HG03064 (cell line): ENCODE results near the gene ZMYND11.

Experiments
- ATAC-seq: cut with Tn5 transposase; IDR thresholded peaks from one replicate; pipeline ENCODE4 v1.9.1; 2021; ENCODE audit warnings: low read depth; ENCODE audit not compliant: unreplicated experiment

Gene ZMYND11

GRCh38 chr10:190216-190615 lies 55.0 kb downstream of the ZMYND11 start:
- no peak for ATAC-seq

GRCh38 chr10:191703-192518 lies 56.7 kb downstream of the ZMYND11 start:
- ATAC-seq, result no peak

- ATAC-seq, result no peak
These were observed 59.0 kb downstream of the ZMYND11 start for GRCh38 chr10:194281-194680.

GRCh38 chr10:200405-200804 lies 65.2 kb downstream of the ZMYND11 start:
- ATAC-seq, result no peak

GRCh38 chr10:201328-201771 lies 66.1 kb downstream of the ZMYND11 start:
- no peak for ATAC-seq

GRCh38 chr10:208616-209015 lies 73.4 kb downstream of the ZMYND11 start:
- ATAC-seq, result no peak

- no peak for ATAC-seq
These were observed 74.1 kb downstream of the ZMYND11 start for GRCh38 chr10:209357-209756.

GRCh38 chr10:210297-210696 lies 75.0 kb downstream of the ZMYND11 start:
- no peak for ATAC-seq

- no peak for ATAC-seq
These were observed 80.2 kb downstream of the ZMYND11 start for GRCh38 chr10:215444-215843.

GRCh38 chr10:218798-219197 lies 83.5 kb downstream of the ZMYND11 start:
- ATAC-seq, result no peak

- no peak for ATAC-seq
These were observed 84.6 kb downstream of the ZMYND11 start for GRCh38 chr10:219731-220472.

- ATAC-seq, result no peak
These were observed 89.3 kb downstream of the ZMYND11 start for GRCh38 chr10:224571-224970.

GRCh38 chr10:226018-226417 lies 90.8 kb downstream of the ZMYND11 start:
- no peak for ATAC-seq

GRCh38 chr10:227014-227413 lies 91.8 kb downstream of the ZMYND11 start:
- no peak for ATAC-seq

- ATAC-seq, result no peak
These were observed 93.1 kb downstream of the ZMYND11 start for GRCh38 chr10:228366-228765.

GRCh38 chr10:230758-231157 lies 95.5 kb downstream of the ZMYND11 start:
- no peak for ATAC-seq

- no peak for ATAC-seq
These were observed 96.8 kb downstream of the ZMYND11 start for GRCh38 chr10:232061-232460.

GRCh38 chr10:232878-233277 lies 97.6 kb downstream of the ZMYND11 start:
- no peak for ATAC-seq

GRCh38 chr10:234708-235406 lies 99.6 kb downstream of the ZMYND11 start:
- no peak for ATAC-seq

GRCh38 chr10:235915-236314 lies 100.7 kb downstream of the ZMYND11 start:
- no peak for ATAC-seq

- no peak for ATAC-seq
These were observed 103.9 kb downstream of the ZMYND11 start for GRCh38 chr10:239109-239508.
